Measurements from ENCODE around the gene CDK5RAP3.
"Not testable (repeated sequence)": the region's sequence is repeated elsewhere in the genome, so short reads cannot be mapped to it uniquely, and the experiment has no call there.

CDK5RAP3 gene

GRCh38 chr17:47970725-47971499 lies at the start of gene CDK5RAP3:
Gene CDK5RAP3, plus strand, starts transcription at chr17:47971113. Its CDS starts 34 bp downstream, at chr17:47971147.
- peak; percentile 98 for FAIRE-seq

- FAIRE-seq = no peak
These were observed 45.9 kb upstream of the CDK5RAP3 start for GRCh38 chr17:47924785-47925677.

- FAIRE-seq = no peak
These were observed 45.3 kb upstream of the CDK5RAP3 start for GRCh38 chr17:47925678-47925988.

DNA sequence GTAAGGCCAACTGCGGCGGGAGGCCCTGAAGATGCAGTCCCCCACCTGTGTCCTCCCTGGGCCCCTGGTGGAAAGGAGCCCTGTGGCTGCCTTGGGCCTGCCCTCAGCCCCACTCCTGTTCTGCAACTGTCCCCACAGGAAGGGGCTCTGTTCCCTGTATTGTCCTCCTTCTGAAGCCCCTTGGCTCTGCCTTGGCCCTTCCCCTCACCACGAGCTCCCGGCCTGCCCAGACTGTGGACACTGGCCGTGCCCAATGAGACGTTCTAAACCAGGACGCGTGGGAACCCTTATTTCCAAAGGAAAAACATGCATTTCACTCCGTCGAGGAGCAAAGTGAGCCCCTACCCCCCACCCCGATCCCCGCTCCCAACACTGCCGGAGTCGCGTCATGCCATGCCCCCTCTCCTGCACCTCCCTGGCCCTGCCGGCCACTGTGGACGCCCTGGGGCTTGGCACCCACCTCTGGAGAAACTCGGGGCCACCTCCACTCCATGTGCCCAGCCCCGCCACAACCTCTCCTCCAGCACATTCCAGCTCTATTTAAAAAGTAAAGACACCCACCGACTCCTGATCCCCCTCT lies 43.0 kb upstream of the CDK5RAP3 start:
- no peak for FAIRE-seq

- FAIRE-seq = no peak
These were observed 42.5 kb upstream of the CDK5RAP3 start for GRCh38 chr17:47928415-47928814.

- no peak for FAIRE-seq
These were observed 41.5 kb upstream of the CDK5RAP3 start for GRCh38 chr17:47929218-47930000.

DNA sequence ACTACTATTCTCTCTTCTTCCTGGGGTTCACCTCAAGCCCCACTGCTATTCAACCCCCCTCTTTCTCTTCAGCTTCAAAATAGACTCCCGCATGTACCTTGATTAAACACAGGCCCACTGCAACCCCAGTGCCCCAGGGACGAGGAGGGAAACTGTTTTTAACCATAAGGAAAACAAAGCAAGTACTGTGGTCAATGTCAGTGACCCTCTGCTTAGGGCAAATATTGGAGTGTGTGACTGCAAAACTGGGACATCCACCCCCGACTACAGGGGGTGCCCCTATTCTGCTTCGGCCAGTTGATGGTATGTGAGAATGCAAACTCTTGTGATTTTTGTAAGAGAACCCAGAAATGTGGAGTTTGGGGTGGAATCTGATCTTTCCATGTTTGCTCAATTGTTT lies 39.1 kb upstream of the CDK5RAP3 start:
- no peak for FAIRE-seq

DNA sequence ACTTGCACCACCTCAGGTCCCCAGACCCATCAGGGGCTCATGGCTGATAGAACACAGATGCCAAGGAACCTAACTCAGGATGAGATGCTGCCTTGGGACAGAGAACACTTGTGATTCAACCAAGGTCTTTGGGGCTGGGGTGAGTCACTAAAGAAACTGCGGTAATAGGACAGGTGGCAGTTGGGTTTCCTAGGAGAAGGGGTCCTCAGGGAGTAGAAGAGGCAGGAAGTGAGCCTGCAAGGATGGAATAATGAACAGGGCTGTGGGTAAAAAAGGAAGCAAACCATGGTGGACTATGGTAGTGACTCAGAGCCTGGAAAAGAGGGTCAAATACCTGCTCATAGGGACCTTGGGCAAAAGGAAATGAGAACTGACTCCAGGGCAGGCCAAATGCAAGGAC lies 36.1 kb upstream of the CDK5RAP3 start:
- FAIRE-seq = no peak

GRCh38 chr17:47935468-47935867 lies 35.4 kb upstream of the CDK5RAP3 start:
- not testable (repeated sequence) for FAIRE-seq

DNA sequence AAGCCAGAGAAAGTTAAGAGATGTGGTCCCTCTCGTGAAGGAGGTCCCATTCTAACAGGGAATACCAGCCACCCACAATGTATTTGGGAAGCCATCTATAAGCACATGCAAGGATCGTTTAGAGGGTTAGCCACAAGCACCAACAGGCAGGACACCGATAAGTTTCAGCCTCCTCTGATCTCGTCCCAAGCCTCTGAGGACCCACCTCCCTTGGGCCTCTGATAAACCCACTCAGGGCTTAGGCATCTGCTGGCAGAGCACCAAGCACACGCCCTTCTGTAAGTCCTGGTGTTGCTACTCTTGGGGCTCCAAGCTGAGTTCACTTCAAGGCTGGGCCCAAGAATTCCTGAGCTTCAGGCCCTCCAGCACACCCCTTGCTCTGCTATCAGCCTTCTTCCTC lies 35.0 kb upstream of the CDK5RAP3 start:
- no peak for FAIRE-seq

- no peak for FAIRE-seq
These were observed 33.0 kb upstream of the CDK5RAP3 start for GRCh38 chr17:47937941-47938340.

DNA sequence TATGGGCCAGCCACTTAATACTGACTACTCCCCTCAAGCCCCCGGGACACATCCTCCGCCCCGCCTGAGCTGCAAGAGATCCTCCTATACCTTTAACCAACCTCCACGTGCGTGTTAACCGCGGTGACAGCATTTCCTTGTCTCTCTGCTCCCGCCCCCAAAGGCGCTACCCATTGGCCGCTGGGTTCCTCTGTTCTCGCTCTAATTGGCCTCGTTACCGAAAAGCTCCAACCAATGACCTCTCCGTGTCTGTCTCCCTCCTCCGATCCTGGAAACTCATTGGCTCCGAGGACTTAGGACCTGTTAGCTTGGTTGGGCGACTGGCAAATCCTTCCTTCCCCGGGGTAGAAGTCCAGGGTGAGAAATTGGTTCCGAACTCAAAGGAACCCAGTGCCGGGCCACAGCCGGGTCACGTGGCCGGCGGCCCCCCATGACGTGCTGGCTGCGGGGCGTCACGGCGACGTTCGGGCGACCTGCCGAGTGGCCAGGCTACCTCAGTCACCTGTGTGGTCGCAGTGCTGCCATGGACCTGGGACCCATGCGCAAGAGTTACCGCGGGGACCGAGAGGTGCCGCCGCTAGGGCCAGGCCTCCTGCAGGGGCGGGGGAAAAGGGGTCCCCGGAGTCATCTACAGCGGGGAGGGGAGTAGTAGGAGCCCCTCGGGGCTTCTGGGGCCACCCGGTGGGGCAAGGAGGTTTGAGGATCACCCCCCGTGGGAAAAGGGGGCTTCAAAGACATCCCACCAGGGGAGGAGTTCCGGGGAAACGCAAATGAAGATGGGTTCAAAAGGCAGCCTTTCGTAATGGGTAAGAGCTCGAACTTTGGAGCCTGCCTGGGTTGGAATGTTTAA lies 29.4 kb upstream of the CDK5RAP3 start, which contains the start of gene PNPO:
PNPO (plus strand) TSS at position 326 of the 850 bp plus-strand sequence; CDS start at position 431, 105 bp downstream.
- peak; percentile 49 for FAIRE-seq

GRCh38 chr17:47942096-47942510 lies 28.8 kb upstream of the CDK5RAP3 start:
- no peak for FAIRE-seq

DNA sequence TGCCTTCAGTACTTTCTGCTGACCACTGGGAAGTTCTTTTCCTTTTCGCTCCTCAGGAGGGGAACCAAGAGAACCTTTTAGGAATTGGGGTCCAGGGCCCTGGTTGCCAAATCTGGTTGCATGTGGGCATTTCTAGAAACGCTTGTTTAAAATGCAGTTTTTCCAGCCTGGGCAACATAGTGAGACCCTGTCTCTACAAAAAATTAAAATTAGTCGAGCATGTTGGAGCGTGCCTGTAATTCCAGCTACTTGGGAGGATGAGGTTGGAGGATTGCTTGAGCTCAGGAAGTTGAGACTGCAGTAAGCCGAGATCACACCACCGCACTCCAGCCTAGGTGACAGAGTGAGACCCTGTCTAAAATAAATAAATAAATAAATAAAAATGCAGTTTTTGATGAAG lies 28.3 kb upstream of the CDK5RAP3 start:
- FAIRE-seq = no peak

- FAIRE-seq = no peak
These were observed 25.8 kb upstream of the CDK5RAP3 start for GRCh38 chr17:47945080-47945479.

DNA sequence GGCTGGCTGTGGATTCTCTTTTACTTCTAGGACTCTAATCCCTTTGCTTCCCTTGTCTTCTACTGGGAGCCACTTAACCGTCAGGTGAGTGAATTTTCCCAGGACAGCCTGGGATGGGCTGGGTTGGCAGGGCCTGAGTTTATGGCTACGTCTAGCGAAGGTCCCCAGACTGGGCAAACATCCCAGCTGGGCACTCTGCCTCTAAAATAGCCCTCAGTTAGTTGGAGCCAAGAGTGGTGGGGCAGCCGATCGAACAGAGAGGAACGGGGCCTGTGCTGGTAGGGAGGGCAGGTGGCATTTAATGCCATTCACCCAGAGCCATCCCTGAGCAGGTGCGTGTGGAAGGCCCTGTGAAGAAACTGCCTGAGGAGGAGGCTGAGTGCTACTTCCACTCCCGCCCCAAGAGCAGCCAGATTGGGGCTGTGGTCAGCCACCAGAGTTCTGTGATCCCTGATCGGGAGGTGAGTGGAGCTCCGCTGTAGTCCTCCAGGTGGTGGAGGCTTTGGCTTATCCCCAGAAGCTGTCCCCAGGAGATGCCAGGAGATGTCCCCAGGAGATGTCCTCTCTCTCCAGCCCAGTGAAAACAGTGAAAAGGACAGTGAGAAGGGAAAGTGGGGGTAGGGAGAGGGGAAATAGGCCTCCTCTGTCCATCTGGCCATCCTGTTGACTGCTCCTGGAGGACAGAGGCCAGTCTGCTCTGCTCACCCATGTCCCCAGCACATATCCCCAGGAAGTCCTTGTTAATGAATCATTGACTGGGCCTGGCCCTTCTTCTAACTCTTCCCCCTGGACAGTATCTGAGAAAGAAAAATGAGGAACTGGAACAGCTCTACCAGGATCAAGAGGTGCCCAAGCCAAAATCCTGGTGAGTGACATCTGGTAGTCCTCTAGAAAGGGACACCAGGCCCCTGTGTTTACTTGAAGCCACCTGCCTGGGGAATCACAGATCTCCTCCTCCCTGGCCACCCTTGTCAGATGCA lies 25.1 kb upstream of the CDK5RAP3 start:
- FAIRE-seq = no peak

DNA sequence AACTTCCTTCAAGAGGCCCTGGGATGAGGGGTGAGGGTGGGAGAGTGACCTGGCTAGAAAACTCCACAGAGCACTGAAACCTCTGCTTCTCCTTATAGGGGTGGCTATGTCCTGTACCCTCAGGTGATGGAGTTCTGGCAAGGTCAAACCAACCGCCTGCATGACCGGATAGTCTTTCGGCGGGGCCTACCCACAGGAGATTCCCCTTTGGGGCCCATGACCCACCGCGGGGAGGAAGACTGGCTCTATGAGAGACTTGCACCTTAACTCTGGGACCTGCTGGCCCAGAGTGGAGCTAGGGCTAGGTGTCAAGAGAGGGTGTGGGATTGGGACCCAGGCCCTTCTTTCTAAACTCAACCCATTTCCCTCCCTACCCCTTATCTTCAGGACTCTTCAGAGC lies 24.4 kb upstream of the CDK5RAP3 start:
- no peak for FAIRE-seq

DNA sequence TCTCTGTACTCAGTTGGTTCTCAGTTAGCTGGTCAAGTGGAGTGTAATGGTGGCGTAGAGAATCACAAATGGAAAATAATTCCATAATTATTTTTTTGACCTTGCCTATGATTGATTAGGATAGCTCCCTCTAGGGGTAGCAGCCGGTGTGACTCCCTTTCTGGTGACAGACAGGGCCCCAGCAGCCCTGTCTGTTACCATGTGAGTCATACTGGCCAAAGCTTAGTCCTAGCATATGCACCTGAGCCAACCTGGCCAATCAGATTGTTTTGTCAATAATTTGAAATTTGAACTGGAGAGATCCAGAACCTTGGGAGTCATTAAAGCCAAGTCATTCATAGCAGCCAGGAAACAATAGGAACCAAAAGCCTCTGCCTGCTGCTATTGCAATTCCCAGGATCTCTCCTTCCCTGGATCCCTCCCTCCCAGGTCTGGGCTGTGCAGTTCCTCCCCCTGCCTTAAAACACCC lies 23.9 kb upstream of the CDK5RAP3 start:
- no peak for FAIRE-seq

DNA sequence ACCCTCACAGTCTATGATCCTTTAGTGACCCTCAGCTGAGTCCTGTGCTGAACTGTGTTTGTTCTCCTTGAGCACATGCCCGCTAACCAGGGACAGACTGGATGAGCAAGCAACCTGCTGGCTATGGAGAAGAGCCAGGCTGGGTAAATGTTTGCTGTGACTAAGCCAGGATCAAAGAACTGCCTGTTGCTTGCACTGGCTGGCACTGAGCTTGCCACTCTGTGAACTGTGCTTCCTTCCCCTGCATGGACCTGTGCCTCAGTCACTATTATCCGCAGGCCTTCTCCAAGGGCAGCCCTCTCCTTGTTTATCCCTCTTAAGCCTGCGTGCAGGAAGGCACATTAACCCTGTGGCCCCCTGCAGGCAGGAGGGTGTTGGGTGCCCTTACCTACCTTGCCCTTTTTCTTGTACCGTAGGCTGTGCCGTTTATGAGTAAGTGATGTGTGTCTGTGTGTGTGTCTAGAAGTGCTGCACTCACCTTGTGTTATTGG lies 22.2 kb upstream of the CDK5RAP3 start:
- no peak for FAIRE-seq

DNA sequence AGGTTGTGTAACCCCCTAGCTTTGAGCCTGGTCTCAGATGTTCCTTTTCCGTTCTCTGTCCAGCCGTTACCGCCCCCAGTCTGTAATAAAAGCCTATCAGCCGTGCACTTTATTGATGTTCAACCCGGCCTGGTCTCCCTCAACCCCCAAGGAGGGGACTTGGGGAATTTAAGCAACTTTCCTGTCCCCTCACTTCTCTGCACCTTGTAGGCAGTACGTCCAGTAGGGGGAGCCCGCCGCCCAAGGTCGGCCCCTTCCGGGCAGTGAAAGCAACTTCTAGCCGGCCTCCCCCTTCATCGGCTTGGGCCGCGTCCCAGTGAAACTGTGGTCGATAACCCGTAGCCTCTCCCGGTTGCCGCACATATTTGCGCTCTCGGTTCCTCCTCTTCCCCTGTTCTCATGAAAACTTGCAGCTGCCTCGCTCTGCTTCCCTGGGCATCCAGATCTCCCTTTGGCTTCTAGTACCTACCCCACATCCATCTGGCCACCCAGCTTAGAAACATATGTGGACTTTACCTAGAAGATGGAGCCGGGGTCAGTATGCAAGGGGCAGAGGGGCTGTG lies 21.6 kb upstream of the CDK5RAP3 start:
- FAIRE-seq = no peak
